Effector CD4-positive, alpha-beta T cell (primary cell): ENCODE data around the gene SRM.
"Not testable (repeated sequence)": the region's sequence is repeated elsewhere in the genome, so short reads cannot be mapped to it uniquely, and the experiment has no call there.

Experiments used
- DNase-seq: peaks from one replicate; pipeline ENCODE4 v3.0.0-alpha.2; 2020

SRM gene

DNA sequence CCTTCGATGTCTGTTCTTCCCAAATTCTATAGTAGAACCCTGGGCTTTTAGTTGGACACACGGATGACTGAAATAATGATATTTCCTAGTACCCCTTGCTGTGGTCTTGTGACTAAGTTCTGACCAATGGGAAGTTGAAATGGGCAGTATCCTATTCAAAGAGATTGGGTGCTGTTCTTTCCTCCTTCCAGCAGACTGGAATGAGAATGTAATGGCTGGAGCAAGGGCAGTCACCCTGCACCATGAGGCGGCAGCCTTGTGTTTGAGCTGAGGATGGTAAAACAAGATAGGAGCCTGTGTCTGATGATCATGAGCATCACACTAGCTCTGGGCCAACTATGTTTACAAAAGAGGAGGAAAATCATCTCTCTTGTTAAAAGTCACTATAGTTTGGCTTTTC lies 5.1 kb upstream of the SRM start:
- no peak for DNase-seq

DNA sequence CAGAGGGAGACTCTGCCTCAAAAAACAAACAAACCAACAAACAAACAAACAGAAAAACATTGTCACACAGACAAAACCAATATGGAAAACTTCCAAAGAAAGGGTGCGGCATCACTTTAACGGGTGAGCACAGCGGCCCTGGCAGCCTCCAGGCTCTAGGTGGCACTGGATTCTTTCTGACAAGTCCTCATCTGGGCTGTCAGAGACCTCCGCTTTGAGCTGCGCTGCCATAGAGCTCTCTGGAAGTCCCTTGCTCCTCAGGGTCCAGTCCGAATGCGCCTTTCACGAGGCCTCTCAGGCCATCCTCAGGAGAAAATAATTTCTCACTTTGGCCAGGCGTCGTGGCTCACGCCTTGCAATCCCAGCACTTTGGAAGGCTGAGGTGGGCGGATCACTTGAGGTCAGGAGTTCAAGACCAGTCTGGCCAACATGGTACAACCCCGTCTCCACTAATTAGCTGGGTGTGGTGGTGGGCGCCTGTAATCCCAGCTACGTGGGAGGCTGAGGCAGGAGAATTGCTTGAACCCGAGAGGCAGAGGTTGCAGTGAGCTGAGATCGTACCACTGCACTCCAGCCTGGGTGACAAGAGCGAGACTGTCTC lies 4.2 kb upstream of the SRM start:
- not testable (repeated sequence) for DNase-seq

DNA sequence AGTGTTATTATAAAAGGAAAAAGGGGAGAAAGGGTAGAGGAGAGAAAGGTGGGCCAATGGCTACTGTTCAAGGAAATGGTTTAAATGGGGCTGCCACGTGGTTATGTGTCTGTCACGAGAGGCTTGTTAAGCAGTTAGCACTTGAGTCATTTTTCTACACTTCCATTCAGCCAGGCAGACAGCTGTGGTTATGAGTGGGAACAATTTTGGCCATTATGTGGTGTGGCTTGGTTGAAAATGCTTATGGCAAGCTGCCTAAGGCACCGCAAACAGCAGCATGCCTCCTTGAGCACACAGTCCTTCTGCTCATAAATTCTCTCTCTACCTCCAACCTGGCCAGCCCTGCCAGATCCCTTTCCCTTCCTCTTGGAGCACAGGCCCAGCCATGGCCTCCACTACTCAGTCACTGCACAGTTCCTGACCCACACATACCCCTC lies 3.2 kb upstream of the SRM start:
- no peak for DNase-seq

DNA sequence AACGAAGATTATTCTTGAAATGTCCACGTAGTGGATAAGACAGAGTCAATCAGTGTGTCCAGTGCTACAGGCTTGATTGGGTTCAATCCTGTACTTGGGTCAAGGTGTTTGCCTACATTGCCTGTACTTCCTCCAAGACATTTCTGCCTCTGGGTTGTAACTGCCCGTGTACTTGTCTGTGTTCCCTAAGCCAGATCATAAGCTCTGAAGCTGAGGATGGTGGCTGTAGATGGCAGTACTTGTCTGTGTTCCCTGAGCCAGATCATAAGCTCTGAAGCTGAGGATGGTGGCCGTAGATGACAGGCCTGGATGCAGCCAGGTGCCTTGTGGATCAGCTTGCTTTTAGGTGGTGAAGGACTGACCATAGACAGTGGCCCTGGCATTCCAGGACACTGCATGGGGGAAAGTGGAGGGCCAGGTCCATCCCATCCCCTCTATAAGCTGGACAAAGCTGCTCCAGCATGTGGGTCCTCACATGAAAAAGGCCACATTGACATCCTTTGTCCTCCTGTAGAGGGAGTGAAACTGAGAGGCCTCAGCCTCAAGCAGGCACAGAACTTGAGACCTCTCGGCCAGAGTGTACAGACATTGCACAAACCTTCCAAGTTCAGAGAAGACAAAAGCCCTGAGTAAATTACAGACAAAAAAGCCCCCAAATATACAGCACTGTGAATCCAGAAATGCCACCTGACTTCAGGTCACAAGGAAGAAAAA lies 2.0 kb upstream of the SRM start:
- DNase-seq = no peak

DNA sequence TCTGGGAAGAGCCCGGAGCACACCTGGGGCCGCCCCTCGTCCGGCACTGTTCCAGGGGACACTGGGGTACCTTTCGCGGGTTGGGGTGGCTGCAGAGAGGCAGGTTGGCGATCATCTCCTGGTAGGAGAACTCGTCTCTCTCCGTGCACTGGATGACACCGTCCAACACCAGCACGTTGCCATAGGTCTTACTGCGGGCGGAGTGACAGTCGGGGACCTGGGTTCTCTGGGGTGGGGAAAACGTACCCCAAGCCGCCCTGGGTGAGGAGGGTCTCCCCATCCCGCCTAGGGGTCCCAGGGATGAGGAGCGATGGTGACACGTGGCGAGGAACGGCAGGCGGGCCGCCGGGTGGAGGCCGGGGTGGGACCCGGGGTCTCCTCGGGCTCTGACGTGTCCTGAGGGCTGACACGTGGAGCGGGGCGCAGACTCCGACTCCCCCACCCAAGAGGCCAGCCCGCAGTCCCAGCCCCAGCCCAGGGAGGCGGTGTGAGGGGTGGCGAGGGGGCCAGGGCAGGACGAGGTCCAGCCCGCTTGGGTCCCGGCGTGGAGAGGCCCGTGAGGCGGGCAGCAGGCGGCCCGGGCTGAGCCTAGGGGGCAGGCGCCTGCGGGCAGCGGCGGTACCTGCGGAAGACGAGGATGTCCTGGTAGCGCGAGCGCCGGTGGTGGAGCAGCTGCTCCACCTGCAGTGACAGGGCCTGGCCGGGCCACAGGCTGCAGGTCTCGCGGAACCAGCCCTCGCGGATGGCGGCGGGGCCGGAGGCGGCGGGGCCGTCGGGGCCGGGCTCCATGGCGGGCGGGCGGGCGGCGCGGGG lies 457 bp downstream of the SRM start:
- DNase-seq = no peak

DNA sequence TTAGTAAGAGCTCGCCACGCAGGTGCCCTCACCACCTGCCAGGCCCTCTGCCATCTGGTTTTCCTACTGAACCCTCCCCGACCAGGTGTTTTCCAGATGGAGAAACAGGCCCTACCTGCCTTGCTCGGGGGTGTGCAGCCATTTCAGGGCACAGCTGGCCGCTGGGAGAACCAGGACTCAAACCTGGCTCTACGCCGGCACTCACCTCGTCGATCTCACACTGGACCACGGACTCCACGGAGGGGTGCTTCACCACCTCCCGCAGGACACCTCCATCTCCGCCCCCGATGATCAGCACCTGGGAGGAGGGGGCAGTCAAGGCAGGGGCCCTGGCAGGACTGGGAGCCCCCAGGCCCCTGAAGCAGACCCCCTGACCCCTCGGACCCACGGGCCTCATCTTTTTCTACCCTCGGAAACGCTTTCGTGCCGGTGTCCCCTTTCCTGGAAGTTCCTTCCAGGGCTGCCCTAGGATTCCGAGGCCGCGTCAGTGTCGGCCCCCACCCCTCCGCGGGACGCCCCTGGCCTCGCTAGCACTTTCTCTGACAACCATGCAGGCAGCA lies 1.1 kb downstream of the SRM start:
- no peak for DNase-seq

DNA sequence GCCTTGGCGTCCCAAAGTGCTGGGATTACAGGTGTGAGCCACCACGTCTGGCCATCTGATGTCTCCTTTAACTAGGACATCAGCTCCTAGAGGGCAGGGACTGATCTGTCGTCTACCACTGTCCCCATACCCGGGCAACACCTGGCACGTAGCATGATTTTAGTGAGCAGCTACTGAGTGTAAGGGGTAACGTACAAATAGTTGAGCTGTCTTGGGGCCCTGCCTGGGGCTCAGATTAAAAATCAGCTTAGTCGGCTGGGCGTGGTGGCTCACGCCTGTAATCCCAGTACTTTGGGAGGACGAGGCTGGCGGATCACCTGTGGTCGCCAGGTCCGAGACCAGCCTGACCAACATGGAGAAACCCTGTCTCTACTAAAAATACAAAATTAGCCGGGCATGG lies 1.8 kb downstream of the SRM start:
- DNase-seq = no peak

DNA sequence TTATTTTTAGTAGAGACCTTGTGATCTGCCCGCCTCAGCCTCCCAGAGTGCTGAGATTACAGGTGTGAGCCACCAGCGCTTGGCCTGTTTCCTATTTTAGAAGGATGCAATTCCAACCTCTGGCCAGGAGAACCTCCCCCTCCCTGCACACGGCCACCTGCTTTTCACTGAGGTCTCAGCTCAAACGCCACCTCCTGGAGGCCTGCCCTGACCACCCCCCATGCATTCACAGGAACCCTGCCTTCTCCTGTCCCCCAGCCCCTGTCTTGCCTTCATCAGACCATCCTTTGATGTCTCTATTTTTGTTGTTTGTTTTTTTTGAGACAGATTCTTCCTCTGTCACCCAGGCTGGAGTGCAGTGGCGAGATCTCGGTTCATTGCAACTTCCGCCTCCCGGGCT lies 2.3 kb downstream of the SRM start:
- no peak for DNase-seq

DNA sequence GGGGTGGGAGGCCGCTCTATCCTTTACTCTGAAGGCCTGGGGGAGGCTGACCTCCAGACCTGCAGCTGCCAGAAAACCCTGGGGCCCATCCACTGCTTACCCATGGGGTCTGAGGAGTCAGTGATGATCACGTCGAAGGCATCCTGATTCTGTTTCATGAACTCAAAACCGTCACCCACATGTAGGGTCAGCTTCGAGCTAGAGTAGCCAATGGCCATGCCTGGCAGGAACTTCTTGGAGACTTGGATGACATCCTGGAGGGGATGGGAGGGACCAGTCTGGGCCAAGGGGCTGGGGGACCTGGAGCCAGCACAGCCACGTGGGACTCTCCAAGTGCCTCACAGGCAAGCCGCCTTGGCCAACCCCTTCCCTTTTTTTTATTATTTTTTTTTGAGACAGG lies 3.3 kb downstream of the SRM start:
- DNase-seq = no peak

DNA sequence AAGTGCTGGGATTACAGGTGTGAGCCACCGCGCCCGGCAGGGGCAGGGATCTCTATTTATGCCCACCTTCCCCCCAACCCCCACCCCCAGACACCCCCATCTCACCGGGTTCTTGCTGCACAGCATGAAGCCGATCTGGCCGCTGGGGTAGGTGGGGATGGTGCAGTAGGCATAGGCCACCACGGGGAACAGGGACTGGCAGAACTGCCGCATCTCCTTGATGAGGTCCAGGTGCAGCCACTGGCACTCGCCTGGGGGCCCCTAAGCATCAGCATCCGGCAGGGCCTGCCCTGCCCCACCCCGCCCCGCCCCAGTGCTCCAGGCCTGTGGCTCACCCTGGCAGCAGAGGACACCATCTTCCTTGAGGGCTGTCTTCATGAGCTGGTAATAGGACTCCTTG lies 4.1 kb downstream of the SRM start:
- no peak for DNase-seq

DNA sequence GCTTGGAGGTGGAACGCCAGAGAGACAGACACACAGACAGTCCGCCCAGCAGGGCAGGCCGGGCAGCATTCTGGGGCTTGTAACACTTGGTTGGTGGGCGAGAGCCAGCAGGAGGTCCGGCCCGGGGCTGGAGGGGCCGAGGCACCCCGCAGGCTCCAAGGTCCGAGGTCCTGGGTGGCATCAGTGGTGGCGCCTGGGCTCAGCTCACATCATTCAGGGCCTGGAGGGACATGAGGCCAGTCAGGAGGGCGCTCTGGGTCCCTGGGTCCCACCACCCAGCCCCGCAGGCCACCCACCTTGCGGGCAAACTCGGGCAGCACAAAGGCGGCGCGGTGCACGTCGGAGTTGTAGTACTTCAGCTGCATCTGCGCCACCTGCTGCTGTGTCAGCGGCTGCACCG lies 5.2 kb downstream of the SRM start:
- no peak for DNase-seq

DNA sequence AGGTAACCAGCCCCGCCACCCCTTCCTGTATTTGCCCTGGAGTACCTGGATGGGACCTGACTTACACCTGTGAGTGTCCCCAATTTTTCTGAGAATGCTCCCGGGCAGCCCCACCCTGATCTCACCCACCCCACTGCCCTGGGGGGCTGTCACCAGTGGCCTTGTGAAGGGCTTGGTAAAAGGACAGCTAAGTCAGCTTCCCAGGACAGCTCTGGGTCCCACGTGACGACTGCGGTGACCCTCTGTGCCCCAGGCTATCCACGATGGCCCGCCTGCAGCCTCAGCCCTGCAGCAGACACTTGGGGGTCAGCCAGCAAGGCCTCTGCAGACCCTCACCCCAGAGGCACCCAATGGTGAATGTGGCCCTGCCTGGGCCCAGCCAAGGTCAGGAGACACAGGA lies 5.6 kb downstream of the SRM start:
- DNase-seq = no peak

DNA sequence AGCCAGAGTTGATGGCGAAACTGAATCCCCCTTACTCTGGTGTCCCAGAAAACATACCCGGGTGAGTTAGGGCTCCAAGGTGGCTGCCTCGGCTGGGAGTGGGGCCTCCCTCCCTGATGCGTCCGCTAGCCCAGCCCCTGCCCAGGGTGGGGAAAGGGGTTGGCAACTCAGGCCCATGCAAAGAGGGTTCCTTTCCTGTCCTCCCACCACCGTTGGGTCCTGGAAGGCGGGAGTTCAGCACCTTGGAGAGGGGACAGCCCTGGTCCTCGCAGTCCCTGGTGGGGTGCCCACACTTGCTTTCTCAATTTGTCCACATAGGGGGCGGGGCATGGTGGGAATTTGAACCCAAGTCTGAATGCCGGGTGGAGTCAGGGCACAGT lies 6.1 kb downstream of the SRM start:
- no peak for DNase-seq

DNA sequence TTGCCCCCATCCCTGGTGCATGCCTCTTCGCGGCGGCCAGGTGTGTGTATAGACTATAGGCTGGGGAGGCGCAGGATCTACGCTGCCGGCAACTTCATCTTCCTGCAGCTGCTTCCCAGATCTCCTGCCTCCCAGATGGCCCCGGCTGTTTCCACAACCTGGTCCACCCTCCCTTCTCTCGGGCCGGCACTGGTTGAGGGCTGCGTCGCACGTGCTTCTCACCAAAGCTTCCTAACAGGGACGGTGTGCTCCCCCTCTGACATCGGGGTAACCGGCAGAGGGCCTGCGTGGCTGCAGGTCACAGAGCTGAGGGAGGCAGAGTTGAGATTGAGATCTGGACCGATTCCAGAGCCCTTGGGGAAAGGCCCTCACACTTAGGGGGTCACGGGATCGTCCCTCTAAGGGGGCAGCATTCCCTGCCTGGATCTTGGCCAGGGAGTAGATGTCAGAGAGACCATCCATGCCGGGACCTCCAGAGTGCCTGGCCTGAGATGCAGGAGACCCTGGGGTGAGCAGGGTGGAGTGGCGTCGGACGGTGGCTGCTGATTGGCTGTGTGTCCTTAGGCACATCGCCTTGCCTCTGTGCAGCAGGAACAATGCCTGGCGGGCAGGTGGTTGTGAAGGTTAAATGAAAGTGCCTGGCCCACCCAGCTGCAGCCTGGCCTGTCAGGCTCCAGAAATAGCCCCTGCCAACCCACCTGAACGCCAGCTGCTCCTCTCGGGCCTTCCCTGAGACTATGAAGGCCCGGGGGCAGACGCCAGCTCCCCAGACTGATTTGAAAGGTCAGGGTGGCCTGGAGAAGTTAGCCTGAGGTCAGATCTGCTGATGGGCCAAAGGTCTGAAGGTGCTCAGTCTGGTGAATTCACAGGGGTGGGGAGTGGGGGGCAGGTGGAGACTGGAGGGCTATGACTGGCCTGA lies 6.7 kb downstream of the SRM start:
- DNase-seq = no peak

DNA sequence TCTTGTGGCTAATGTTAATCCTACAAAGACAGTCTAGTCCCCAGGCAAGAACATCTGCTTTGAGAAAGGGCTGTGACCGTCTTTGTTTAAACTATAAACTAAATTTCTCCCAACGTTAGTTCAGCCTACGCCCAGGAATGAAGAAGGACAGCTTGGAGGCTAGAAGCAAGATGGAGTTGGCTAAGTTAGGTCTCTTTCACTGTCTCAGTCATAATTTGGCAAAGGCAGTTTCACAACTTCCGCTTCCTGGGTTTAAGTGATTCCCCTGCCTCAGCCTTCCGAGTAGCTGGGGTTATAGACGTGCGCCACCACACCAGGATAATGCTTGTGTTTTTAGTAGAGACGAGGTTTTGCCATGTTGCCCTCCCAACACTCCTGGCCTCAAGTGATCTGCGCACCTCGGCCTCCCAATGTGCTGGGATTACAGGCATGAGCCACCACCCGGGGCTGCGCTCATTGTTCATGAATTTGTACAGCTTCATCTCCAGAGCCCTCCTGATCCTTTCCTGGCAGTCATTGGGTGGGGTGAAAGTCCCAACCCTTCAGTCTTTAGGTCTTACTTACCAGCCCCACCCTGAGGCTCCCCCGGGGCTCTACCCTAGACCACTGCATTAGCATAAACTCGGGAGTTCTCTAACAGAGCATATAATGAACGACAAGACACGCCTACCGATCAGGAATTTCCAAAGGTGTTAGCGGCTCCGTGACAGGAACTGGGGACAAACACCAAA lies 7.9 kb downstream of the SRM start:
- DNase-seq = no peak

DNA sequence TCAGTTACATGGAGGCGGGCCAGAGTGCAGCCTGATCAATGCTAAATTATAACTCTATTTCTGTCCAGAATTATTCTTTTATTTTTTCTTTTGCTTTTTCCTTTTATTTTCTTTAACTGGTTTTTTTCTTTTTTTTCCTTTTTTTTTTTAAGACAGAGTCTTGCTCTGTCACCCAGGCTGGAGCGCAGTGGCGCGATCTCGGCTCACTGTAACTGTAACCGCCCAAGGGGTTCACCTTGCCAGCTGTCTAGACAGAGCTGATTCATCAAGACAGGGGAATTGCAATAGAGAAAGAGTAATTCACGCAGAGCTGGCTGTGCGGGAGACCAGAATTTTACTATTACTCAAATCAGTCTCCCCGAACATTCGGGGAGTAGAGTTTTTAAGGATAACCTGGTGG lies 8.7 kb downstream of the SRM start:
- DNase-seq = not testable (repeated sequence)

DNA sequence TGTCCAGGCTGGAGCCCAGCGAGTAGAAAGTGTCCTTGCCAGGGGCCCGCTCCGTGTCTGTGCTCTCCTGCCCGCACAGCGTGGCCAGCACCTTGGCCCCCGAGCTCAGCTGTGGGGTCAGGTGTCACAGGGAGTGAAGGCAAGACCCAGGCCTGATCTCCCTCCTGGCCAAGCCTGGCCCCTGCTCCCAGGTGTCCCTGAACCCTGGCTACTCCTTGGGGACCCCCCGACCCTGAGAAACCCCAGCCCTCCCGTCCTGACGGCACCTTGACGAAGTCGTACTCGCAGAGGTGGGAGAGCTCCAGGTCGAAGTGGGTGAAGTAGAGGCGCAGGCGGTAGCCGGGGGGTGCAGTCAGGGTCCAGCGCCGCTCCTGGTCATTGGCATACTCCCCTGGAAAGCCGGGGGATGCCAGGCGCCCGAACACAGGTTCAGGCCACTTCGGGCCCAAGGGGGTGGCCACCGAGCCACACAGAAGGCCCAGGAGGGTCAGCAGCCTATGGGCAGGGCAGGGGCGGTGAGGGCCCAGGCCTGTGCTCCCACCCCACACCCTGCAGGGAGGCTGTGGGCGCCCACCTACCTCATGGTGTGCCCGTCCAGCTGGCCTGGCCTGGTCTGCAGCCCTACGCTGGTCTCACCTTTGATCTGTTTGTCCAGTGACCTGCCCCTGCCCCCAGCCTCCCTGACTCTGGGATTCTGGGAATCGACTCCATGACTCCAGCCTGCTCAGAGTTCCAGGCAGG lies 13.0 kb downstream of the SRM start, which contains the start of gene MASP2:
Gene MASP2 (minus strand): TSS at position 615 of the 741 bp plus-strand sequence. CDS start 32 bp downstream, at position 583.
- no peak for DNase-seq

DNA sequence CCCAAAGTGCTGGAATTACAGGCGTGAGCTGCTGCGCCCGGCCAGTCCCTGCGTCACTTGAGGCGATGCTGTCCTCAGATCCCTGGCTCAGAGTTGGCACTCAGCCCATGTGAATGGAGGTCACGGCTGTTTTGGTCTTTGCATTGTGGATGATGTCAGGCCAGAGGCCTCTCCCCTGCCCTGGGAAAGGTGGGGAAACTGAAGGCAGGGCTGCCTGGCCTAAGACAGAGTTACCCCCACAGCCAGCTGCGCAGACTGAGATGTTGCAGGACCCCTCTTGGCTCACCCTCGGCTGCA lies 13.6 kb downstream of the SRM start:
- DNase-seq = no peak

DNA sequence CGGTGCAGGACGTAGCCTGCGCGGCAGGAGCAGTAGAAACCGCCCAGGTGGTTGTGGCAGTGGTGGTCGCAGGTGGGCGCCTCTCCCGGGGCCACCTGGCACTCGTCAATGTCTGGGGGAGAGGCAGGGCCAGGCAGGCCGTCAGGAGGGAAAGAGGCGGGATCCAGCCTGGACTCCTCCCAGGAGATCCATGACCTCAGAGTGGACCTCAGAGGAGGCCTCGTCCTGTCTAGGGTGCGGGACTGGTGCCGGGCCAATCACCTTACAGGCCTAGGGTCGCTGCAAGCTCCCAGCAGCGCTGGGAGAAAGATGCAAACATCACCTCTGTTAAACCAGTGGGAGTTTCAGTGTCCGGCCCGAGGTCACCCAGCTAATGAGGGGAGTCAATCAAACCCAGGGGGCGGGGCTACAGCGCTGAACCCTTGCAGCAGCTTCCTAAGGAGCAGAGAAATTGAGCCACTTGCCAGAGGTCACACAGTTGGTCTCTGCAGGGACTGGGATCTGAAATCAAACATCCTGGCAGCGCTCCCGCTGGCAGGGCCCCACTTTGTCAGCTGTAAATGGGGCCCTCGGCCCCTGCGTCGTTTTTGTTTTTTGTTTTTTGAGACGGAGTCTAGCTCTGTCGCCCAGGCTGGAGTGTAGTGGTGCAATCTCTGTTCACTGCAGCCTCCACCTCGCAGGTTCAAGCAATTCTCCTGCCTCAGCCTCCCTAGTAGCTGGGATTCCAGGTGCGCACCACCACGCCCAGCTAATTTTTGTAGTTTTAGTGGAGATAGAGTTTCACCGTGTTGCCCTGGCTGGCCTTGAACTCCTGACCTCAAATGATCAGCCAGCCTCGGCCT lies 14.2 kb downstream of the SRM start:
- DNase-seq = no peak

DNA sequence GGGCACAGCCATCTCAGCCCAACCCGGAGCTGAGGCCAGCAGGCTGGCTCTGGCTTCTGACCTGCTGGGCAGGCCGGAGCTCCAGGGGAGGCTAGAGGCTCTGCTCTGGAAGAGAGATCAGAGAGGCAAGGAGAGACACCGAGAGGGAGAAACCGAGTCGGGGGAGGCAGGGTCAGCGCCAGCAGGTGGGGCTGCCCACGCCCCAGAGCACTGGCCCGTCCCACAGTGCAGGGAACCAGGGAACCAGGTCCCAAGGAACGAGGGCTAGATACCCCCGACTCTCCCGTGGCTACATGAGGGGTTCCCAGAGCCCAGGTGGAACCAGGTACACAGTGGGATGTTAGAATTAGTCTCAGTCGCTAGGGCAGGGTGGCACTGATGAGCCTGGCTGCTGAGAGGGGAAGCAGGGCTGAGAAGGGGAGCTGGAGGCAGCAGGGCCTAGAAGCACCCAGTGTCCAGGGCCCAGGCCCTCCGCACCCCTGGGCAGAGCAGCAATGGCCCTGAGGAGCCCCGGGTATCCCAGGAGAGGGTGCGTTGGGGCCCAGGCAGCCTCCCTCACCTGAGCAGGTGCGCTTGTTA lies 14.9 kb downstream of the SRM start:
- no peak for DNase-seq
